NK-92 (cell line): ENCODE measurements around the gene POLQ.
"Not testable (repeated sequence)": the region's sequence is repeated elsewhere in the genome, so short reads cannot be mapped to it uniquely, and the experiment has no call there.

ENCODE experiments used
- DNase-seq: peaks from one replicate; lab custom pipeline; 2025; ENCODE audit not compliant: unreplicated experiment; lab: John Stamatoyannopoulos, UW

POLQ gene

DNA sequence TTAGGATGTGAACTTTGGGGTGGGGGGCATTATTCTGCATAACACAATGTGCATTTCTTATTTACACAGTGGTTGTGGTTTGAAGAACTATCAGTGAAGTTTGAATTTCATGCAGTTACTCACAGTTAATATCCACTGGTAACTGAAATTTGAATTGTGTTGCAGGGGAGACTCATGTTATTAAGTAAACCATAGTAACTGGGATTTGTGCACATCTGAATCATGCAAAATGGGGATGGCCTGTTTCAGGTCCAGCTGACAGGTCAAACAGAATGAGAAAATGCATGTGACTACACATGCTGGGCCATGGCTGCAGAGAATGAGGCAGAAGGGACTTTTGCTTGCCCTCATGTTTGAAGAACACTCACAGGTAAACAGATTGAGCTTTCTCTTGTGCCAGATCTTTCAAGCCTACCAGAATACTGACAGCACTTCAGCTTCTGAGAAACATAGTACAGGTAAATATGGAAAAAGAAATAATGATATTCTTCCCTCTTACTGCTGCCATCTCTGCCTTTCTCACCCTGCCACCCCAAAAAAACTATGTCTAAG is 115.0 kb downstream of the POLQ start:
- DNase-seq: no peak

DNA sequence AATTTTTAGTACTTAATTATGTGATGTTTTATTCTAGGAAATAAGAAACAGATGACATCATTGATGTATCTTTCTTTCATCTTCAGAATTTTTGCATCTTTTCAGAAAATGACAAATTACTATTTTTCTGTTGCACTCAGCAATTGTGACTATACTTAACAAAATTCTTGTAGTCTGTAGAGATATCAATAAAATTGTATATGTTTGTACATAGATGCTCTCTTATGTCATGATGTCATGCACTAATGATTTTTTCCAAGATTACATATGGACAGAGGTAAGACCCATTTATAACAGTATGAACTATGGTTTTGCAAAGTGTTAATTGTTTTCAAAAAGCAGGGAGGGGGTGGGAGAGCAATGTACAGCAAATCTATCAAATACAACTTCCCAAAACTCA is 121.2 kb downstream of the POLQ start:
- DNase-seq: no peak

GRCh38 chr3:121418182-121418581 is 127.6 kb downstream of the POLQ start:
- DNase-seq: no peak

DNA sequence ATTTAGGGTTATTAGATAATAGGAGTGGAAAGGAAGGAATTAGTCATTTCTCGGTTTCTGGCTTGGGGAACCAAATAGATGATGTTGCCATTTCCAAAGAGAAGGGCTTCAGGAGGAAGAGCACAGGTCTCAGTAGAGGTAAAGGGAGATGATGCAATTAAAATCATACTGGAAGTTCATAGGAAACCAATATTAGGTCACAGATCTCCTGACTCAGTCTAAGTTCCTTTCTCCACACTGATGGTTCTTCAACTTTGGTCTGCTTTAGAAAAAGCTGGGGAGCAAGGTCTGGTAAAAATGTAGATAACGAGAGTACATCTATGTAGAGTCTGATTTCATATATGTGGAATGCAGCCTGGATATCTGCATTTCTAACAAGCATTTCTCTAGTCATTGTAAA is 130.9 kb downstream of the POLQ start:
- no peak for DNase-seq

DNA sequence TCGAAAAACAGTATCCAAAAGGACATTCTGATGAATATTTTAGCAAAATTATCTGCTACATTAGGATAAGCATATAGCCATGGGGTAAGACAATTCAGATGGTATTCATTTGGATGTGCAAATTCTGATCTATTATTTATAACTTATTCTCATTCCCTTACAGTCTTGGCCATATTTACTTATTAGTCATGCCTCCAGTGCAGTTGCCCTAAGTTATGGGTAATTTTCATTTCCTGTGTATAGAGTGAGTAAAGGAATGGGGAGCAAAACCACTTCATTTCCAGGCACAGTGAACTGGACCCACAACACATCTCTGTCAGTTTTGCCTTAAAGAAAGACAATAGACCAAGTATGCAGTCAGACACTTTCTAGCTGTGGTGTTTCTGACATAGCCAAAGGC is 134.3 kb downstream of the POLQ start:
- no peak for DNase-seq

DNA sequence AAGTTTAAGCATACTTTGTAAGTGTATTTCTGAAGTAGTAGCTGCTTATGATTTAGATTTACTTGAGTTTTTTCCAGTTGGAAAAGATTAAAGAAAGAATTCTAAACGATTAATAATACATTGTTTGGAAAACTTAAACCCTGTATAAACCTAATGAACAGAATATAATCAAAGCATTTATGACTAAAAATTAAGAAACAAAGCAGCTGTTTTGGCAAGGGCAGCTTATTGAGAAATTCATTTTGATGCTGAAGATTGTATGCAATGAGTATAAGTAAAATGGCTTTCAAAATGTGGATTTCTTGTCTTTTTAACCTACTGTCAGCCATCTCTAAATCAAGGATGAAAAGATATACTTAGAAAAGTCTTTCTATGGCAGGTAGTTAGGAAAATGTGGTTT is 140.2 kb downstream of the POLQ start:
- no peak for DNase-seq

- no peak for DNase-seq
Observed at GRCh38 chr3:121399820-121400219, 146.0 kb downstream of the POLQ start.

GRCh38 chr3:121398051-121398450 is 147.7 kb downstream of the POLQ start:
- not testable (repeated sequence) for DNase-seq

DNA sequence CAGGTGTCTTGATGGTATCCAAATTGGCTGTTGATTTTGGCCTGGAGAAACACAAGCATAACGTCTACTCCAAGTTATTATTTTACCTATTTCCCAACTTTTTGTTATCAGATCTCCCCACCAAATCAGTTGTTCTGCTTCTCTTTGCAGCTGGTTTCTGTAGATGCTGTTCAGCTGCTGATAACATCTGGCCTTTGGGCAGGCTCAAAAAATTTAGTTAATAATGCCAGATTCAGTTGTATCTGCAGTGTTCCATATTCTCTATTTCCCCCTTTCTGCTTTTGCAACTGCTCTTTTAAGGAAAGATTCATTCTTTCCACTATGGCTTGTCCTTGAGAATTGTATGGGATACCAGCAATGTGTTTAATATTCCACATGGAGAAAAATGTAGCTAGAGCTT is 149.8 kb downstream of the POLQ start:
- DNase-seq: not testable (repeated sequence)

DNA sequence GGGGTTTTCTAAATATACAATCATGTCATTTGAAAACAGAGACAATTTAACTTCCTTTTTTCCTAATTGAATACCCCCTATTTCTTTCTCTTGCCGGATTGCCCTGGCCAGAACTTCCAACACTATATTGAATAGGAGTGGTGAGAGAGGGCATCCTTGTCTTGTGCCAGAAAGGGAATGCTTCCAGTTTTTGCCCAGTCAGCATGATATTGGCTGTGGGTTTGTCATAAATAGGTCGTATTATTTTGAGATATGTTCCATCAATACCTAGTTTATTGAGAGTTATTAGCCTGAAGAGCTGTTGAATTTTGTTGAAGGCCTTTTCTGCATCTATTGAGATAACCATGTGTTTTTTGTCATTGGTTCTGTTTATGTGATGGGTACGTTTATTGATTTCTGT is 157.5 kb downstream of the POLQ start:
- not testable (repeated sequence) for DNase-seq
